ENCODE measurements around the gene TRMT2B.

DNA sequence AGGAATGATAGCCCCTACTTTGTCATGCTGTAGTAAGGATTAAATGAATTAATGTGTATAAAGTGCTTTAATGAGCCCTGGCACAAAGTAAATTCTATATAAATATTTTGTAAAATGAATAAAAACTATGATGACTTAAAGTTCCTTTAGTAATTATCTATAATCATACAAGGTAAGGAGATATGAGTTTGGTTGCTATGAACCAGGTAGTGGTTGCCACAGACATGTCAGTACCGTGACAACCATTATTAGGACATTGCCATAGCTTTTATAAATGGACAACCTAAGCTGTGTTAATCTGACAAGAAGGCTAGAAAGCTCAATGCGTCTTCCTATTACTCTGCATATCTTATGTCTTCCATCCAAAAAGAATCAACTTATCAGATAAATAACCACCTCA is 82.5 kb downstream of the TRMT2B start, which contains the start of gene ARL13A:
- TF ChIP-seq FOXM1 (IDR thresholded peaks at IDR 0.05; ENCODE audit: borderline replicate concordance) (no peak), HDGF (IDR thresholded peaks at IDR 0.05; ENCODE audit: borderline replicate concordance) (no peak), ELF4 (IDR thresholded peaks at IDR 0.05) (no peak), LEF1 (IDR thresholded peaks at IDR 0.05; ENCODE audit: borderline replicate concordance) (no peak), TARDBP (IDR thresholded peaks at IDR 0.05) (no peak), BHLHE40 (IDR thresholded peaks at IDR 0.05; ENCODE audit: borderline replicate concordance) (no peak), SUZ12 (IDR thresholded peaks at IDR 0.05) (no peak), L3MBTL2 (conservative IDR thresholded peaks at IDR 0.05) (no peak), FOXA1 (IDR thresholded peaks at IDR 0.05) (no peak), FOXK2 (IDR thresholded peaks at IDR 0.05) (no peak), ARNT (IDR thresholded peaks at IDR 0.05) (no peak), SP1 (IDR thresholded peaks at IDR 0.05) (no peak), CTBP1 (IDR thresholded peaks at IDR 0.05; ENCODE audit: borderline replicate concordance) (no peak)
- TF ChIP-seq, protein P1, sequence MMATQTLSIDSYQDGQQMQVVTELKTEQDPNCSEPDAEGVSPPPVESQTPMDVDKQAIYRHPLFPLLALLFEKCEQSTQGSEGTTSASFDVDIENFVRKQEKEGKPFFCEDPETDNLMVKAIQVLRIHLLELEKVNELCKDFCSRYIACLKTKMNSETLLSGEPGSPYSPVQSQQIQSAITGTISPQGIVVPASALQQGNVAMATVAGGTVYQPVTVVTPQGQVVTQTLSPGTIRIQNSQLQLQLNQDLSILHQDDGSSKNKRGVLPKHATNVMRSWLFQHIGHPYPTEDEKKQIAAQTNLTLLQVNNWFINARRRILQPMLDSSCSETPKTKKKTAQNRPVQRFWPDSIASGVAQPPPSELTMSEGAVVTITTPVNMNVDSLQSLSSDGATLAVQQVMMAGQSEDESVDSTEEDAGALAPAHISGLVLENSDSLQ (IDR thresholded peaks at IDR 0.05): no peak
